Measurements from ENCODE around the gene MYOG. TPM values are rescaled to one million over a fixed set of nuclear protein-coding genes. Genes with fewer than 3 reads are reported as not detected.
A peak's percentile ranks its signal among the peaks of the same experiment; 100 is the strongest.

Gene MYOG
- total RNA-seq, 2 experiments from 2014 or later: not detected

DNA sequence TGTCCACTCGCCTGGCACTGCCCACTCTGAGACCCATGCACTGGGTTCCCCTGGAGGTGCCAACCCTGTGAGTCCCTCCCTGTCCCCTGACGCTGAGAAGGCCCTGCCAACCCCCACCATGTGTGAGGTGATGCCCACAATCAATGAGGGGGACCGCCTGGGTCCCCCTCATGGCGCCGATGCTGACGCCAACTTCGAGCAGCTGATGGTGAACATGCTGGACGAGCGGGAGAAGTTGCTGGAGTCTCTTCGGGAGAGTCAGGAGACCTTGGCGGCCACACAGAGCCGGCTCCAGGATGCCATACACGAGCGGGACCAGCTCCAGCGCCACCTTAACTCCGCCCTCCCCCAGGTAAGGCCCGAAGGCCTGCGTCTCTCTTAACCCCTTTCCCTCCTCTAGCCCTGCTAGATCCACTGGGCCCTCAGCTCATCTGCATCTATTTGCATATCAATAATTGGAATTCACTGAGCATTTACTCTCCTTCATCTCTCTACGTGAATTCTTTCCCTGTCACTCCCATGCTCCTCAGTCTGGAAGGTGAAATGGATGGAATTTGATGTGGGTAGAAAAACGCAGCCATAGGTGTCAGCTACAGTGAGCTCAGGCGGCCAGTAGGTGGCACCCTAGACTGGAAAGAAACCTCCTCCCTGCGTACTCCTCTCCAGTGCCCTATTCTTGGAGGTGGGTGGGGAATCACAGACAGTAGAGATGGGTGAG is 46.8 kb downstream of the MYOG start:
- Histone ChIP-seq H3K36me3 (ENCODE audit: insufficient read depth, low read length) (no peaks in the 10 kb centered on the region), H3K4me3 (ENCODE audit: low read depth, low read length, poor library complexity, severe bottlenecking) (no peak overlapping the region), H2AFZ (ENCODE audit: low read length) (no peak overlapping the region), H3K9me3 (ENCODE audit: low read length) (no peaks in the 10 kb centered on the region), H4K20me1 (ENCODE audit: insufficient read depth, low read length) (no peaks in the 10 kb centered on the region), H3K79me2 (ENCODE audit: insufficient read depth, low read depth, low read length) (no peaks in the 10 kb centered on the region), H3K4me1 (ENCODE audit: insufficient read depth, low read length, poor library complexity, severe bottlenecking) (peaks cover 8% of the 10 kb centered on the region), H3K9me2 (ENCODE audit: insufficient read depth, low read length) (no peaks in the 10 kb centered on the region), H3K4me2 (ENCODE audit: low read length) (no peak overlapping the region), H3K27ac (ENCODE audit: low read depth, low read length, poor library complexity, severe bottlenecking) (no peak overlapping the region)
- ChIA-PET CTCF (ENCODE audit: unreplicated experiment) (interaction anchor here (1.1 to 2.2 kb wide), 3 partner anchors 18 to 178 kb away, joined by 4 to 9 read pairs (median 4); no protein-coding TSS in a partner anchor), POLR2A (no interaction called here)
- intact Hi-C loops (cut with micrococcal nuclease; ENCODE audit: unreplicated experiment): loop anchor here (1.0 to 2.0 kb wide), 3 partner anchors 134 to 230 kb away; no protein-coding TSS in a partner anchor
- peak; percentile 67 for DNase-seq (ENCODE audit: low spot score)
- BruUV-seq (replicated peaks): no TSS peak
- TF ChIP-seq, protein P1, sequence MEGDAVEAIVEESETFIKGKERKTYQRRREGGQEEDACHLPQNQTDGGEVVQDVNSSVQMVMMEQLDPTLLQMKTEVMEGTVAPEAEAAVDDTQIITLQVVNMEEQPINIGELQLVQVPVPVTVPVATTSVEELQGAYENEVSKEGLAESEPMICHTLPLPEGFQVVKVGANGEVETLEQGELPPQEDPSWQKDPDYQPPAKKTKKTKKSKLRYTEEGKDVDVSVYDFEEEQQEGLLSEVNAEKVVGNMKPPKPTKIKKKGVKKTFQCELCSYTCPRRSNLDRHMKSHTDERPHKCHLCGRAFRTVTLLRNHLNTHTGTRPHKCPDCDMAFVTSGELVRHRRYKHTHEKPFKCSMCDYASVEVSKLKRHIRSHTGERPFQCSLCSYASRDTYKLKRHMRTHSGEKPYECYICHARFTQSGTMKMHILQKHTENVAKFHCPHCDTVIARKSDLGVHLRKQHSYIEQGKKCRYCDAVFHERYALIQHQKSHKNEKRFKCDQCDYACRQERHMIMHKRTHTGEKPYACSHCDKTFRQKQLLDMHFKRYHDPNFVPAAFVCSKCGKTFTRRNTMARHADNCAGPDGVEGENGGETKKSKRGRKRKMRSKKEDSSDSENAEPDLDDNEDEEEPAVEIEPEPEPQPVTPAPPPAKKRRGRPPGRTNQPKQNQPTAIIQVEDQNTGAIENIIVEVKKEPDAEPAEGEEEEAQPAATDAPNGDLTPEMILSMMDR (conservative IDR thresholded peaks at IDR 0.05; ENCODE audit: low read length): peak; percentile 98
- no peak for TF ChIP-seq EZH2phosphoT487 (IDR thresholded peaks at IDR 0.05; ENCODE audit: borderline replicate concordance, low read depth, low read length)

GRCh38 chr1:203038217-203038741 is 47.5 kb downstream of the MYOG start:
- Histone ChIP-seq H3K4me2 (ENCODE audit: low read length) (no peak overlapping the region; the same call in 1 of the 2 replicates), H3K9me3 (ENCODE audit: low read length) (no peaks in the 10 kb centered on the region), H3K79me2 (ENCODE audit: insufficient read depth, low read depth, low read length) (no peaks in the 10 kb centered on the region), H3K9me2 (ENCODE audit: insufficient read depth, low read length) (no peaks in the 10 kb centered on the region), H3K4me3 (ENCODE audit: low read depth, low read length, poor library complexity, severe bottlenecking) (no peak overlapping the region), H4K20me1 (ENCODE audit: insufficient read depth, low read length) (no peaks in the 10 kb centered on the region), H3K4me1 (ENCODE audit: insufficient read depth, low read length, poor library complexity, severe bottlenecking) (peaks cover 8% of the 10 kb centered on the region), H3K36me3 (ENCODE audit: insufficient read depth, low read length) (no peaks in the 10 kb centered on the region), H2AFZ (ENCODE audit: low read length) (no peak overlapping the region), H3K27ac (ENCODE audit: low read depth, low read length, poor library complexity, severe bottlenecking) (no peak overlapping the region)
- no TSS peak for BruUV-seq (replicated peaks)
- TF ChIP-seq, protein P1 (conservative IDR thresholded peaks at IDR 0.05; ENCODE audit: low read length): no peak
- TF ChIP-seq EZH2phosphoT487 (IDR thresholded peaks at IDR 0.05; ENCODE audit: borderline replicate concordance, low read depth, low read length): no peak
- CTCF ChIA-PET (ENCODE audit: unreplicated experiment): no interaction called here
- POLR2A ChIA-PET: no interaction called here
- intact Hi-C loops (cut with micrococcal nuclease; ENCODE audit: unreplicated experiment): loop anchor here (2.0 kb wide), 2 partner anchors 135 to 231 kb away; no protein-coding TSS in a partner anchor
- peak; percentile 15 for DNase-seq (ENCODE audit: low spot score)
